Hindlimb muscle (tissue), 1 donor: ENCODE measurements around the gene SLC37A3. TPM values are rescaled to one million over a fixed set of nuclear protein-coding genes. Genes with fewer than 3 reads are reported as not detected.
"Not testable (repeated sequence)": the region's sequence is repeated elsewhere in the genome, so short reads cannot be mapped to it uniquely, and the experiment has no call there.

ENCODE experiments used
- DNase-seq: peaks from one replicate; pipeline ENCODE4 v3.0.0-alpha.2; 2013
- polyA plus RNA-seq: library from polyadenylated mRNA; unstranded; fragments of 120-200 nt; gene quantifications from one replicate; pipeline ENCODE4 v1.2.1, GENCODE V29; 2013; ENCODE audit not compliant: insufficient read length

The SLC37A3 gene
- polyA plus RNA-seq, result 27.5 TPM

DNA sequence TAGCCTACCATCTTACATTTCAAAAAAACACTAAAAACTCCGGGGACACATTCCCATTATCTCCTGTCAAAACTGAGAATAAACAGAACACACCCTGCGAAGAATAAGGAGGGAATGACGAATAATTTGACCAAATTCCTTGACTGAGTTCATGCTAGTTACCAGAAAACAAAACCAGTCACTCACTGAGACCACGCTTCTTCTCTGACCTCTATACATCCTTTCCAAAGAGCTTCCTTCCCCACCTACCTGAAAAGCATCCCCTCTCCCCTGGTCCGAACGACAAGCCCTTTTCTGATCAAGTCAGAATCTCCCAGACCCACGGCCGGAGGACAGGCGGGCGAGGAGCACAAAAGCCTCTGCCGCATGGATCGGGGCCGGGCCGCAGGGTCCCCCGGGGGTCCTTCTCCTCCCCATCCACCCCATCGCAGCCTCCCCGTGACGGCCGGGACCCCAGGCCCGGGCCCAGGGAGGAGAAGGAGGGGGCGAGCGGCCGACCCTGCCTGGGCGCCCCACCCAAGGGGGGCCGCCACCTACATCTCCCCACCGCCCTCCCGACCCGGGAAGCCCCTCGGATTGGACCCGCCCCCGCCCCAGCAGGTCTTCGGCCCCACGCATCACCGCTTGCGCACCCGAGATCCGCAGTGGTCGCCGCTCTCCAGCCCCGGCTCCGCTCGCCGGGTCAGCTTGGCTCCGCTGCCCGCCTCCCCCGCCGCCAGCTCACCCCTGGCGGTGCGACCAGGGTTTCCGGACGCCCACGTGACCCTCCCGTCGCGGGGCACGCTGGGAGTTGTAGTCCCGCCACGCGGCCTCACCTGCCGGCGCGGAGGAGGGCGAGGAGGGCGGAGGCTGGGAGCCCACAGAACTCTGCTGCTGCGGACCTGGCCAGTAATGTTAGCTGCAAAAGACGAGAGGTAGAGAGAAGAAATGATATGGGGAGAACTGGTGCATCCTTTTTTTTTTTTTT is at the start of gene SLC37A3:
Gene SLC37A3, minus strand, starts transcription at position 747 of the 967 bp plus-strand sequence. CDS start 16,004 bp downstream, outside the sequence.
- DNase-seq, result peak; percentile 86

GRCh38 chr7:140447841-140448240 is 49.5 kb upstream of the SLC37A3 start:
- DNase-seq, result no peak

GRCh38 chr7:140446467-140446866 is 48.1 kb upstream of the SLC37A3 start:
- no peak for DNase-seq

DNA sequence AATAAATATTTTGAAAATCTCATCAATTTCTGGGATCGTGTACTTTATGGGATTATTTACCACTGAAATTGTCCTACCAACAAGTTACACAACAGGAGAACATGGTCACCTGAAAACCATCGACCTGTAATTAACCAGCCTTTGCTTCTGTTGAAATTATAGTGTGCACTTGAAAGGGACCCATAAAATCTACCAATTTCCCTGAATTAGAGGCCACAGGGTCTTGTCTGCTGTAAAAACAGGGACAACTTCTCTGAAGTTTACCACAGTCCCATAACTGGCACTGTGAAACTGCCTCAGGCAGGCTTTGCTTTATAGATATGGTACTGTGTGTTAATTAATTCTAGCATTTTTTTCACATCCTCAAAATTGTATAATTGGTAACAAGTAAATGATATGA is 43.2 kb upstream of the SLC37A3 start:
- DNase-seq, result no peak

DNA sequence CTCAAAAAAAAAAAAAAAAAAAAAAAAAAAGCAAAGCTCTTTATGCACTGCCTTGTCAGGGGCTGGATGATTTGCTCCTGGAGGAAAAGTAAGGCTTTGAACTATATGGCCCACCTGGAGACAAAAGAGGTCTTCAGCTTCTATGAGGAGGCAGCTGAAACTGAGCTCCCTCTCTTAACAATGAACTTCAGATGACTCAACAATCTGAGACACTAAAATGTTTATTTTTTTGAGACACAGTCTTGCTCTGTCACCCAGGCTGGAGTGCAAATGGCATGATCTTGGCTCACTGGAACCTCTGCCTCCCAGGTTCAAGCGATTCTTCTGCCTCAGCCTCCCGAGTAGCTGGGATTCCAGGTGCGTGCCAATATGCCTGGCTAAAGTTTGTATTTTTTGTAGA is 42.3 kb upstream of the SLC37A3 start:
- no peak for DNase-seq

DNA sequence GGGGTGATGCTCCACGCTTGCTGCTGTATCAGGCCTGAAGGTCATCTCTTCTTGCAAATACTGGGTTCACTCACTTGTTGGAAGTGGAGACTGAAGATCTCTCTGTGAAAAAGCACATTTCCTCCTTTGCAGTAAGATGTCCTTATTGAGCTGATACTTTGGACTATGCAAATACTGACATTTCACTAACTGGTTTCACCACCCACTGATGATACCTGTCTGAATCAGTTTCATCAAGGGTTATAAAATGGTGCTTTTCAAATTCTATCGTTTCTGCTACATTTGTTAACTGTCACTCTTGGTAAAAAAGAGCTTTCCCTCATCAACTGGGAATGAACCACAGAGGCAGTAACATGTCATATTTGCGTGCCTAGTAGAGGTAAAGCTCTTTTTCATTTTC is 41.0 kb upstream of the SLC37A3 start:
- DNase-seq, result no peak

- no peak for DNase-seq
Observed at GRCh38 chr7:140435252-140435895, 37.0 kb upstream of the SLC37A3 start.

- no peak for DNase-seq
Observed at GRCh38 chr7:140433396-140433795, 35.1 kb upstream of the SLC37A3 start.

- DNase-seq, result no peak
Observed at GRCh38 chr7:140426130-140426529, 27.8 kb upstream of the SLC37A3 start.

- DNase-seq, result no peak
Observed at GRCh38 chr7:140425718-140426117, 27.4 kb upstream of the SLC37A3 start.

- DNase-seq, result no peak
Observed at GRCh38 chr7:140423501-140423900, 25.2 kb upstream of the SLC37A3 start.

DNA sequence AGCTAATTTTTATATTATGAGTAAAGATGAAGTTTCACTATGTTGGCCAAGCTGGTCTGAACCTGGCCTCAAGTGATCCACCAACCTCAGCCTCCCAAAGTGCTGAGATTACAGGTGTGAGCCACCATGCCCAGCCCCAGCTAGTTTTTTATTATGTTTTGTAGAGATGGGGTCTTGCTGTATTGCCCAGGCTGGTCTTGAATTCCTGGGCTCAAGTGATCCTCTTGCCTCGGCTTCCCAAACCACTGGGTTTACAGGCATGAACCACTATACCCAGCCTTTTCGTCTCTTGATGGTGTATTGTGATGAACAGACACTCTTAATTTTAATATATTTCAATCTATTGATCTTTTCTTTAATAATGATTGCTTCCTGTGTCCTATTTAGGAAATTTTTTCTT is 23.2 kb upstream of the SLC37A3 start:
- no peak for DNase-seq

- DNase-seq, result no peak
Observed at GRCh38 chr7:140418653-140419052, 20.3 kb upstream of the SLC37A3 start.

DNA sequence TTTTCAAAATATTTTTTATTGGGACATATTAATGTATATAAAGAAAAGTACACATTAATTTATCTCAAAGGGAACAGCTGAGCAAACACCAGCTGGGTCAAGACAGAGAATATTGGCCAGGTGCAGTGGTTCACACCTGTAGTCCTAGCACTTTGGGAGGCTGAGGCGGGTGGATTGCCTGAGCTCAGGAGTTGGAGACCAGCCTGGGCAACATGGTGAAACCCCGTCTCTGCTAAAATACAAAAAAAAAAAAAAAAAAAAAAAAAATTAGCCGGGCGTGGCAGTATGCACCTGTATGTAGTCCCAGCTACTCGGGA is 19.8 kb upstream of the SLC37A3 start:
- DNase-seq, result not testable (repeated sequence)

DNA sequence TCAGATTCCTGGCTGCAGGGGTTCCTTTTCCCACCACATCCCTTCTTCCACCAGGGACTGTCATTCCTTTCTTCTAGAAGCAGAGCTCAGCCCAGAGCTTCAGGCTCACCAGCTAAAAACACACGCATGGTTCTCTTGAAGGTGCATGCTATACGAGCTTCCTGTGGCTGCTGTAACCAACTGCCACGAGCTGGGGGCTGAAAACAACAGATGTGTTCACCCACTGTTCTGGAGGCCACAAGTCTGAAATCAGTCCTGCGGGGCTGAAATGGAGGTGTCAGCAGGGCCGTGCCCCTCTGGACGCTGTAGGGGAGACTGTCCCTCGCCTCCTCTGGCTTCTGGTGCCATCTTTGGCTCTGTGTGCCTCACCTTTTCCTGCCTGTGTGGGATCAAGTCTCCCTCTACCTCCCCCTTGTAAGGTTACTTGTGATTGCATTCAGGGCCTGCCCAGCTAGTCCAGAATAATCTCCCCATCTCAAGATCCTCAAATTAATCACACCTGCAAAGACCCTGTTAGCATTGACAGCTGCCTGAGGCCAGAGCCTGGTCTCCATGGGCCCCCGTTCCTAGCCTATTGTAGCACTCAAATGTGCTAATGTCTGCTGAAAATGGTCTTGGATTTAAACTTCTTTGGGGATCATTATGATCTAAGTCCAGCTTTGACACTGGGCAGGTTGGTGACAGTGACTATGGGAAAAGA is 19.3 kb upstream of the SLC37A3 start:
- DNase-seq, result no peak

- DNase-seq, result no peak
Observed at GRCh38 chr7:140416560-140416959, 18.2 kb upstream of the SLC37A3 start.

DNA sequence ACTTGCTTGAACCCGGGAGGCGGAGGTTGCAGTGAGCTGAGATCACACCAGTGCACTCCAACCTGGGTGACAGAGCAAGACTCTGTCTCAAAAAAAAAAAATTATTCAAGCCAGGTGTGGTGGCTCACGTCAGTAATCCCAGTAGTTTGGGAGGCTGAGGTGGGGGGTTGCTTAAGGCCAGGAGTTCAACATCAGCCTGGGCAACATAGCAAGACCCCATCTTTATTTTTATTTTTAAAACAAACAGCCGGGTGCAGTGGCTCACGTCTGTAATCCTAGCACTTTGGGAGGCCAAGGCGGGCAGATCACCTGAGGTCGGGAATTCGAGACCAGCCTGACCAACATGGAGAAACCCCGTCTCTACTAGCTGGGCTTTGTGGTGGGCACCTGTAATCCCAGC is 17.5 kb upstream of the SLC37A3 start:
- DNase-seq, result not testable (repeated sequence)

DNA sequence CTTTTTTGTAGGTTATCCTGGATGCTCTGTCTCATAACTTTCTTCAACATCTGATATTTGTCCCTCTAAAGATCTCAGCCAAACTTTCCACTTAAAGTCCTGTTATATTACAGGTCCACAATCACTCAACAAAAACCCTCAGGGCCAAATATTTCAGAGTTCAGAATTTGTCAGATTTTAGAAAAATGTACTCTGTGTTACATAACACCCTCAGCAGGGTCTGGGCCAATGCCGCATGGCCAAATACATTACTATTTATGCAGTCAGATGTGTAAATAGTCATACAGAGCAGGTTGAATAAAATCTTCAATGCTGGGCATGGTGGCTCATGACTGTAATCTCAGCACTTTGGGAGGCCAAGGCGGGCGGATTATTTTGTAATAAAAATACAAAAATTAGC is 17.0 kb upstream of the SLC37A3 start:
- no peak for DNase-seq

DNA sequence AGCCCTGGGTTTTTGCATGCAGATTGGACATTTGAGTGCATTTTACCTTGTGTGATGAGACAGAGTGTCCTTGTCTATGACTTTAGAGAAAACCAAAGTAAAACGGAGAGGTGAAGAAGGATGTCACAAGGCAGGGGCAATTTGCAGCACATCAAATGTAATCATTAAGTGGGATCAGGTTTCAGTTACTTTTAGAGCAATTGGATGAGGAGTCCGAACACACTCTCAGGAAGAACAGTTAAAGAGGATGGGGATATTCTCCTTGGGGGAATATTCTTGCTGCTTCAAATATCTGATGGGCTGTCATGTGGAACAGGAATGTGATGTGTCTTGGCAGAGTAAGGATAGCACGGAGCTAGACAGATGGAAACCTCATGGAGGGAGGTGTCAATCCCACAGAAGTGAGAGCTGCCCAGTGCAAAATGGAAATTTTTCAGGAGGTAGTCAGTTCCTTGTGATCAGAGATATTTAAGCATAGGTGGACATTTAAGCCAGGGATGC is 6.3 kb upstream of the SLC37A3 start:
- no peak for DNase-seq

- no peak for DNase-seq
Observed at GRCh38 chr7:140403878-140404564, 5.7 kb upstream of the SLC37A3 start, which contains the start of gene RAB19. Gene RAB19, plus strand, starts transcription at chr7:140404058. Its CDS starts 3,589 bp downstream, at chr7:140407647.

DNA sequence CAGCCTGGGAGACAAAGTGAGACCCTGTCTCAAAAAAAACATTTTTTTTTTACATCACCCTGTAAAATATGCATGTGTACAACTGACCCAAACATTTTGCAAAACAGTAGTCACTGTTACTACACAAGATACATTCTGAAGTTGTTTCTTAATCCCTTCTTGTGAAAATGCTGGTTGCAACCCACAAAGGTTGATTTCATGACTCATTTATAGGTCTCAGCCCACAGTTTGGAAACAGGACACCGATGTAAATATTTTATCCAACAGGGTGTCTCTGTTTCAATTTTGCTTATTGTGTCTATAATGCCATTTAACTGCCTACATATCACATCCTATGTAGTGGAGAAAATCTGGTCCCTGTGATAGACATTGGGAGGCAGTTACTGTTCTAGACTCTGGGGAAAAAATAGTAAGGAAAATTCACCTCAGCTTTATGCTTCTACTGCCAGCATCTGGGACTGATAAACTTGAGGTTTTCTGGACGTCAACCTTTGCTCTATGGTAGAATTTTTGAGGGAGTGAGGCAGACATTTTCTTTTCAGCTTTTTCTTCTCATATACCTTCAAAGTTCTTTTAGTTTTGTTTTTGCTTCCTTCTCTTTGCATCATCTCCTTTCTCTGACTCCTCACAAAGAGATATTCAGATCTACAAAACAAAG is 4.0 kb upstream of the SLC37A3 start:
- DNase-seq, result no peak

DNA sequence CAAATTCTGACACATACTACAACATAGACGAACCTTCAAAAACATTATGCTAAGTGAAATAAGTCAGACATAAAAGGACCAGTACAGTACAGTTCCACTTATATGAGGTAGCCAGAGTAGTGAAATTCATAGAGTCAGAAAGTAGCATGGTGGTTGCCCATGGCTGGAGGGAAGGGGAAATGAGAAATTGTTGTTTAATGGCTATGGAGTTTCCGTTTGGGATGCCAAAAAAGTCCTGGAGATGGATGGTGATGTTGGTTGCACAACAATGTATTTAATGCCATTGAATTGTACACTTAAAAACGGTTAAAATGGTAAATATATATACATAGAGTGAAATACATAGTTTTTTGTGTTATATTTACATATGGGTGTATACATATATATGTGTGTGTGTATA is 2.1 kb upstream of the SLC37A3 start:
- no peak for DNase-seq
